Naive B cell (primary cell): Measurements from ENCODE around the gene C5orf15. TPM values are rescaled to one million over a fixed set of nuclear protein-coding genes. Genes with fewer than 3 reads are reported as not detected.

Experiments
- ATAC-seq, 2 donors: fragments of 150-1000 bp; cut with Tn5 transposase; 2 replicates each; pipeline ENCODE4 v1.10.0; 2021; ENCODE audit warnings: low read depth in 2 of 2, mild to moderate bottlenecking in 2 of 2, moderate library complexity in 2 of 2
- DNase-seq: peaks from one replicate; pipeline ENCODE4 v3.0.0; 2022
- H3K27ac Mint-ChIP-seq, 6 donors: one replicate each; pipeline ENCODE4 v1.8.0; 2020 to 2022; ENCODE audit warnings: mild to moderate bottlenecking in 6 of 6, mixed read lengths in 6 of 6, moderate library complexity in 5 of 6, inconsistent platforms in 2 of 6
- H3K27me3 Mint-ChIP-seq, 3 donors: one replicate each; pipeline ENCODE4 v1.8.0; 2021 to 2022; ENCODE audit warnings: mixed read lengths in 3 of 3, mild to moderate bottlenecking in 1 of 3
- H3K36me3 Mint-ChIP-seq, 2 donors: one replicate each; pipeline ENCODE4 v1.8.0; 2020 to 2022; ENCODE audit warnings: mixed read lengths in 2 of 2, inconsistent platforms in 1 of 2, mild to moderate bottlenecking in 1 of 2
- H3K4me1 Mint-ChIP-seq, 3 donors: one replicate each; pipeline ENCODE4 v1.8.0; 2020 to 2022; ENCODE audit warnings: mixed read lengths in 3 of 3, inconsistent platforms in 1 of 3, mild to moderate bottlenecking in 1 of 3, moderate library complexity in 1 of 3
- H3K4me3 Mint-ChIP-seq, 8 donors: one replicate each; pipeline ENCODE4 v1.8.0; 2020 to 2022; ENCODE audit warnings: mild to moderate bottlenecking in 8 of 8, mixed read lengths in 8 of 8, moderate library complexity in 8 of 8, inconsistent platforms in 2 of 8
- H3K9me3 Mint-ChIP-seq, 7 donors: one replicate each; pipeline ENCODE4 v1.8.0; 2020 to 2022; ENCODE audit warnings: mixed read lengths in 7 of 7, mild to moderate bottlenecking in 5 of 7, inconsistent platforms in 2 of 7, moderate library complexity in 1 of 7
- polyA plus RNA-seq, 6 donors: library from polyadenylated mRNA; unstranded; fragments of 300-500 nt; fragmentation: Illumina TruSeq; gene quantifications; one replicate each; pipeline ENCODE4 v1.2.3, GENCODE V29; 2021; ENCODE audit warnings: low read depth in 6 of 6

The C5orf15 gene
- polyA plus RNA-seq, 6 donors from 2014 or later, result 37.2 to 44.3 (median 41.2) TPM

- Mint-ChIP-seq H3K27ac (peak overlapping the region in 4 of 6 donors; percentile 10 to 83 (median 44)), H3K4me1 (peaks cover 47 to 72% (median 53%) of the 10 kb centered on the region in 3 donors), H3K9me3 (no peaks in the 10 kb centered on the region), H3K36me3 (no peaks in the 10 kb centered on the region), H3K4me3 (peak overlapping the region in 2 of 8 donors; percentile 34 to 52), H3K27me3 (no peaks in the 10 kb centered on the region)
- ATAC-seq, result no peak
- DNase-seq, result no peak
Measured at GRCh38 chr5:134000091-134000511, 31.7 kb upstream of the C5orf15 start.

- Mint-ChIP-seq H3K4me3 (peak overlapping the region in 1 of 8 donors; percentile 9), H3K27ac (peak overlapping the region in 1 of 6 donors; percentile 72), H3K4me1 (peaks cover 56 to 85% (median 64%) of the 10 kb centered on the region in 3 donors), H3K36me3 (no peaks in the 10 kb centered on the region), H3K27me3 (no peaks in the 10 kb centered on the region), H3K9me3 (peaks cover 0 to 1% (median 0%) of the 10 kb centered on the region in 7 donors)
- no peak for DNase-seq
- ATAC-seq, result no peak
Measured at GRCh38 chr5:133998807-133999206, 30.4 kb upstream of the C5orf15 start.

DNA sequence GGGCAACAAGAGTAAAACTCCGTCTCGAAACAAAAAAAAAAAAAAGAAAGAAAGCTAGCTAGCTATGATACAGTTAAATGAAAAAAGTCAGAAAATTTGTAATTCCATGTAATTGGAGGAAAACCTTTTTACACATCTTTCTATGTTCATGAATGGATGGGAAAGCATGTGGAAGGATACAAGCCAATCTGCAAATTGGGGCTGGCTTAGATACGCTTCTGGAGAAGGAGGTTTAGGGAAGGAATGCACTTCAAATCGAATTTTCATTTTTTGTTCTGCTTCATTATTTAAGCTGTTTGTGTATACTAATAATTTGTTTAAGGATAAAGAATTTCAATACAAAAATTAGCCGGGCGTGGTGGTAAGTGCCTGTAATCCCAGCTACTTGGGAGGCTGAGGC lies 29.6 kb upstream of the C5orf15 start:
- Mint-ChIP-seq H3K27ac (no peak overlapping the region), H3K27me3 (no peaks in the 10 kb centered on the region), H3K9me3 (peaks cover 0 to 1% (median 0%) of the 10 kb centered on the region in 7 donors), H3K4me3 (no peak overlapping the region), H3K4me1 (peaks cover 52 to 84% (median 62%) of the 10 kb centered on the region in 3 donors), H3K36me3 (no peaks in the 10 kb centered on the region)
- ATAC-seq, result no peak
- DNase-seq, result no peak

DNA sequence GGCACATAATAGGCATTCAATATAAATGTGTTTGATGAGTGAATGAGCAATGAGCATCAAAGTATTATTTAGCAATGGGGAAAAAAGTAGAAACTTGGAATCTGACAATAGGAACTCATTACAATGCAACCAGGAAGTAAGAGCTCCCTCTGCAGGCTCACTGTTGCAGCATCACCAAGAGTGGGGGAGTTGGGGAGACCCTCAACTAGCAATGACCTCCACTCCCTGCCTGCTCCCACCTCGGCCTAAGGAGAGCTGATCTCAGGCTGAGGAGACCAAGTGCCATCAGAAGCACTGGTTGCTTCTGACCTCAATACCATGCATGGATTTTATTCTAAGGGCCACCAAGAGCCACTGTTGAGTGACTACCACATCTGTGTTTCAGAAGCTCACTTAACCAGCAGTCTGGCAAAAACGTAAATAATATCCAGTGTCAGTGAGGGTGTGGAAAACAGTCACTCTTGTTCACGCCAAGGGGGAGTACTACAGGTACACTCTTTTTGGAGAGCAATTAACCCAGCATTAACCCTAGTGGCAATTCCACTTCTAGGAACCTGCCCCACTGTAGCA lies 28.3 kb upstream of the C5orf15 start:
- peaks cover 0 to 1% (median 0%) of the 10 kb centered on the region in 7 donors for H3K9me3 Mint-ChIP-seq
- DNase-seq (peak; percentile 17), ATAC-seq (peak; percentile 50 to 60)
- peak overlapping the region in 1 of 8 donors; percentile 14 for H3K4me3 Mint-ChIP-seq
- no peaks in the 10 kb centered on the region for H3K36me3 Mint-ChIP-seq
- H3K4me1 Mint-ChIP-seq, result peaks cover 49 to 80% (median 59%) of the 10 kb centered on the region in 3 donors
- H3K27me3 Mint-ChIP-seq, result no peaks in the 10 kb centered on the region
- H3K27ac Mint-ChIP-seq, result no peak overlapping the region

DNA sequence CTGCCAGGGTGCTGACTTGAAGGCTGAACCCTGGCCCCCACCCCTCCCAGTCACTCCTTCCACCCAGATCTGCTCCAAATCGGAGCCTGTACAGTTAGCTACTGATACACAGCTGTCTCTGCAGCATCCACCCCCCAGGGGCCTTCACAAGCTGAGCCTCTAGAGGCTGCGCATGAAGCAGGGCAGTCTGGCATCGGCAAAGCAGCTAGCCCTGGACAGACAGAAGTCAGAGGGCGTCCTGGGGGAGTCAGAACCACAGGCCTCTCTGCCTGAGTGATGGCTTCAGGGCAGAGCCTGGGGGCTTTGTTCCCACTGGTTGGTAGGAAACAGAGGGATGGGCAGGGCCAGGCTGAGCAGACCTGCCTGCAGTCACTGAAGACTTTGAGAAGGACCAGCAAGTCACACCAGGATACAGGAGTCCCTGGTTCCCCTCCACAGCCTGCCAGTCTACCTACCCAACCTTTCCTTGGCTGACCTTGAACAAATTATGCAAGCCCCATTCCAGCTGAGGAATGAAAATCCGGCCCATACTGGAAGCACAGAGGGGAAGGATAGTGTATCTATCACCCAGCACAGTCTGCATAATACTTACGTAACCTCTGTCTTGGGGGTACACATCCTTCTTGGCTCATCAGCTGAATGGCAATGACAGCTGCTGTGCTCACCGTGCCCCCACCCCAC lies 27.6 kb upstream of the C5orf15 start:
- no peak for ATAC-seq
- no peak overlapping the region for H3K27ac Mint-ChIP-seq
- H3K4me1 Mint-ChIP-seq, result peaks cover 47 to 75% (median 58%) of the 10 kb centered on the region in 3 donors
- no peaks in the 10 kb centered on the region for H3K36me3 Mint-ChIP-seq
- H3K9me3 Mint-ChIP-seq, result peaks cover 0 to 1% (median 0%) of the 10 kb centered on the region in 7 donors
- H3K27me3 Mint-ChIP-seq, result no peaks in the 10 kb centered on the region
- no peak for DNase-seq
- H3K4me3 Mint-ChIP-seq, result no peak overlapping the region

GRCh38 chr5:133995341-133995740 lies 26.9 kb upstream of the C5orf15 start:
- H3K4me3 Mint-ChIP-seq, result peak overlapping the region in 2 of 8 donors; percentile 50 to 52

GRCh38 chr5:133994990-133995333 lies 26.5 kb upstream of the C5orf15 start:
- no peaks in the 10 kb centered on the region for H3K27me3 Mint-ChIP-seq

More at GRCh38 chr5:133995341-133995740, 26.9 kb upstream of the C5orf15 start:
- Mint-ChIP-seq H3K36me3 (no peaks in the 10 kb centered on the region), H3K4me1 (peaks cover 42 to 70% (median 57%) of the 10 kb centered on the region in 3 donors), H3K27ac (peak overlapping the region in 5 of 6 donors; percentile 31 to 91 (median 82)), H3K27me3 (no peaks in the 10 kb centered on the region), H3K9me3 (peaks cover 0 to 1% (median 0%) of the 10 kb centered on the region in 7 donors)
- no peak for DNase-seq
- no peak for ATAC-seq

DNA sequence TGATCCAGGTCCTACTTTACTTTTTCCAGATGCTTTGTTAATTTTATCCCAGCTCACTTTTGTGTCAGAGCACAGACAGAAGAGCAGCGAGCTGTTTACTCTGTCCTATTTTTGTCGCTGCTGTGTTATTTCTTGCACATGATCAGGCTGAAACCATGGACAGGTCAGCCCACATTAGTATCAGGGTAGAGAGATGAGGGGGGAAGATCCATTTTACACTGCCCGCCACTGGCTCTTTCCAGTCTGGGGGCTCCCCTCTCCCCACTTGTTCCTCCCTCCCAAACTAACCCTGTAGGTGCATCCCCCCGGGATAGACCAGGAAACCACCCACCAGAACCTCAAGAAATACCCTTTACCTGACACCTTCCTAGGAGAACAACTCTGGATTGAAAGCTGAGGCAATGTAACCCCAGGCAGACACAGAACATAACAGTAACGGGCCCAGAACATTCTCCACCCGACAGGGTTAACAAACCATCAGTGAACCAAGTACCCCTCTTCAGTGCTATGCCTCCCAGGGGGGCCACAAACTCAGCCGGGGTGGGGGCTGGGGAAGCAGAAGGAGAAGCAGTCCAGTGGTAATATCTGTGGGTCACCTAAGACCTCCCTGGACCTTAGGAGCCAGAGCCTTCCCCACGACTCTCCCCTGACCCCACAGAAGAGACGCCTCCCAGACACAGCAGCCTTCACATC lies 26.0 kb upstream of the C5orf15 start:
- no peak for DNase-seq
- Mint-ChIP-seq H3K4me1 (peaks cover 33 to 61% (median 49%) of the 10 kb centered on the region in 3 donors), H3K27ac (peak overlapping the region in 5 of 6 donors; percentile 54 to 86 (median 74)), H3K9me3 (peaks cover 0 to 1% (median 0%) of the 10 kb centered on the region in 7 donors), H3K4me3 (peak overlapping the region in 3 of 8 donors; percentile 3 to 31 (median 17)), H3K27me3 (no peaks in the 10 kb centered on the region), H3K36me3 (no peaks in the 10 kb centered on the region)
- no peak for ATAC-seq

More at GRCh38 chr5:133994990-133995333, 26.5 kb upstream of the C5orf15 start:
- peak overlapping the region in 1 of 8 donors; percentile 17 for H3K4me3 Mint-ChIP-seq
- no peak for ATAC-seq
- peaks cover 0 to 1% (median 0%) of the 10 kb centered on the region in 7 donors for H3K9me3 Mint-ChIP-seq
- H3K4me1 Mint-ChIP-seq, result peaks cover 38 to 67% (median 54%) of the 10 kb centered on the region in 3 donors
- H3K27ac Mint-ChIP-seq, result peak overlapping the region in 4 of 6 donors; percentile 40 to 82 (median 72)
- DNase-seq, result no peak
- no peaks in the 10 kb centered on the region for H3K36me3 Mint-ChIP-seq

- DNase-seq (no peak), ATAC-seq (no peak)
Measured at GRCh38 chr5:133993185-133993936, 24.9 kb upstream of the C5orf15 start.

DNA sequence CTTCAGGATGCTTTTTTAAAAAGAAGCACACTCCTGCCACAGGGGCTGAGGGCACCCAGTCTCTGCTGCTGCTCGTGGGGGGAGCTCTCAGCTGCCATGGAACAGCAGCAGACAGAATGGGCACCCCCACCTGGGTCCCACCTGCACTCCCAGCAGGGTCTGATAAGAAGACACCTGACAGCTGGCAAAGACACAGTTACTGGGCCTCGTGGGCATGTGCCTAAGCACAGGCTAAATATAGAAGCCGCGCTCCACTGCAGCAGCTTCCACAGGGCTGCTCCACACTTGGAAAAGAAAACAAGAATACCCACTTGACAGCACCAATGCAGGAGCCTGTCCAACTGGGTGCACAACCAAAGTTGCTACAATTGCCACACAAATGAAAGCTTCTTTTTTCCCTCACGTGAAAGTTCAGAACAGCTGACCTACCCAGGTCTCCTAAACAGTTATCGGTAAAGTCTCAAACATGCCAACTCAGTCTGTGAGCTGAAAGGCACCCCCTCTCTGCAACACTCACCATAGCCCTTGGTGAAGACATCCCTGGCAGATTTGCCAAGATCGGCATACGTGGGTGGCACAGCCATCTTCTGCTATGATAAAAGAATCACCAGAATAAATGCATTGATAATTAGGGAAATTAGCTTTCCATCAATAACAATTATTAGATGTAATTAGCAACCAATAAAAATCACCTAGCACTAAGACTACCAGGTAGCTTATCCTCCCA lies 24.2 kb upstream of the C5orf15 start:
- Mint-ChIP-seq H3K9me3 (peaks cover 0 to 1% (median 0%) of the 10 kb centered on the region in 7 donors), H3K27ac (peak overlapping the region in 4 of 6 donors; percentile 23 to 78 (median 49)), H3K4me1 (peaks cover 29 to 49% (median 44%) of the 10 kb centered on the region in 3 donors), H3K27me3 (no peaks in the 10 kb centered on the region), H3K36me3 (peaks cover 7 to 8% of the 10 kb centered on the region in 2 donors), H3K4me3 (peak overlapping the region in 1 of 8 donors; percentile 53)
- DNase-seq (no peak), ATAC-seq (no peak)

More at GRCh38 chr5:133993185-133993936, 24.9 kb upstream of the C5orf15 start:
- Mint-ChIP-seq H3K36me3 (peaks cover 5 to 7% of the 10 kb centered on the region in 2 donors), H3K27ac (peak overlapping the region in 2 of 6 donors; percentile 23), H3K4me1 (peaks cover 29 to 55% (median 44%) of the 10 kb centered on the region in 3 donors), H3K9me3 (peaks cover 0 to 1% (median 0%) of the 10 kb centered on the region in 7 donors), H3K4me3 (peak overlapping the region in 1 of 8 donors; percentile 30), H3K27me3 (no peaks in the 10 kb centered on the region)

GRCh38 chr5:133991171-133991910 lies 22.9 kb upstream of the C5orf15 start:
- Mint-ChIP-seq H3K27me3 (no peaks in the 10 kb centered on the region), H3K4me3 (no peak overlapping the region), H3K9me3 (peaks cover 0 to 1% (median 0%) of the 10 kb centered on the region in 7 donors), H3K36me3 (peaks cover 7 to 10% of the 10 kb centered on the region in 2 donors), H3K27ac (peak overlapping the region in 4 of 6 donors; percentile 7 to 62 (median 30)), H3K4me1 (peaks cover 24 to 41% (median 40%) of the 10 kb centered on the region in 3 donors)
- DNase-seq (no peak), ATAC-seq (no peak)
